ENCODE data around the gene AGAP1. TPM values are rescaled to one million over a fixed set of nuclear protein-coding genes. Genes with fewer than 3 reads are reported as not detected.

The AGAP1 gene
- total RNA-seq, 1 experiment from 2014 or later: 25.8 TPM

- Histone ChIP-seq H3K4me1 (ENCODE audit: insufficient read depth, low read length) (peaks cover 22% of the 10 kb centered on the region; the same call in 1 of the 2 replicates), H3K56ac (ENCODE audit: insufficient read length, low read depth, low read length) (no peak overlapping the region), H3K14ac (ENCODE audit: insufficient read depth, low read length) (no peak overlapping the region), H4K91ac (ENCODE audit: insufficient read length, low read depth, low read length) (no peak overlapping the region), H3K79me2 (ENCODE audit: insufficient read depth, low read length) (no peaks in the 10 kb centered on the region), H3K79me1 (ENCODE audit: insufficient read depth, low read depth, low read length, poor library complexity, severe bottlenecking) (no peaks in the 10 kb centered on the region), H2BK20ac (ENCODE audit: low read depth, low read length, poor library complexity, severe bottlenecking) (no peak overlapping the region), H3K23me2 (ENCODE audit: insufficient read length, low read depth, low read length, poor library complexity, severe bottlenecking) (no peaks in the 10 kb centered on the region), H2BK12ac (ENCODE audit: insufficient read length, low read depth, low read length) (no peak overlapping the region), H2BK5ac (ENCODE audit: insufficient read length, low read length) (no peak overlapping the region), H4K8ac (replicated peaks; ENCODE audit: insufficient read length, low read depth, low read length) (no peak overlapping the region), H3K23ac (ENCODE audit: insufficient read length, low read depth, low read length) (no peak overlapping the region), H3K18ac (ENCODE audit: insufficient read length, low read depth, low read length) (no peak overlapping the region), H3K27ac (ENCODE audit: insufficient read length, low read depth, low read length) (no peak overlapping the region), H2AK5ac (ENCODE audit: insufficient read length, low read length) (no peak overlapping the region), H2AFZ (ENCODE audit: low read length) (no peak overlapping the region), H2BK15ac (ENCODE audit: low read depth, low read length) (no peak overlapping the region), H3K9me3 (ENCODE audit: control insufficient read depth, low read depth, low read length) (no peaks in the 10 kb centered on the region), H3T11ph (ENCODE audit: low read length) (no peak overlapping the region), H2BK120ac (ENCODE audit: low read depth, low read length, poor library complexity, severe bottlenecking) (no peak overlapping the region), H4K20me1 (ENCODE audit: control insufficient read depth, insufficient read depth, insufficient read length) (no peaks in the 10 kb centered on the region), H4K5ac (ENCODE audit: insufficient read length, low read depth, low read length) (no peak overlapping the region), H3K4me2 (ENCODE audit: insufficient read depth, insufficient read length, low read length) (peak overlapping the region; percentile 5), H3K27me3 (ENCODE audit: insufficient read depth, low read length) (no peaks in the 10 kb centered on the region), H3K4ac (ENCODE audit: low read depth, low read length) (no peak overlapping the region), H3K9ac (ENCODE audit: extremely low read depth, insufficient read length, low read length) (no peak overlapping the region)
- peak overlapping the region; percentile 3 to 28 (median 16); a peak in 4 of 7 replicates for H3K27ac Mint-ChIP-seq
- H3K27me3 Mint-ChIP-seq (ENCODE audit: low read depth): peaks cover 7% of the 10 kb centered on the region
- H3K36me3 Mint-ChIP-seq (ENCODE audit: insufficient read depth in 1 of 3, low read depth in 3 of 3): peaks cover 2 to 10% (median 5%) of the 10 kb centered on the region in 3 experiments; a peak in 3 of 7 replicates
- peak; percentile 69 for DNase-seq
- WGBS (ENCODE audit: extremely low coverage, insufficient read length, low lambda C conversion rate): no CpG with 5 or more reads among the region's 25 CpGs
- H3K9me3 Mint-ChIP-seq: no peaks in the 10 kb centered on the region
- TF ChIP-seq, protein P1, sequence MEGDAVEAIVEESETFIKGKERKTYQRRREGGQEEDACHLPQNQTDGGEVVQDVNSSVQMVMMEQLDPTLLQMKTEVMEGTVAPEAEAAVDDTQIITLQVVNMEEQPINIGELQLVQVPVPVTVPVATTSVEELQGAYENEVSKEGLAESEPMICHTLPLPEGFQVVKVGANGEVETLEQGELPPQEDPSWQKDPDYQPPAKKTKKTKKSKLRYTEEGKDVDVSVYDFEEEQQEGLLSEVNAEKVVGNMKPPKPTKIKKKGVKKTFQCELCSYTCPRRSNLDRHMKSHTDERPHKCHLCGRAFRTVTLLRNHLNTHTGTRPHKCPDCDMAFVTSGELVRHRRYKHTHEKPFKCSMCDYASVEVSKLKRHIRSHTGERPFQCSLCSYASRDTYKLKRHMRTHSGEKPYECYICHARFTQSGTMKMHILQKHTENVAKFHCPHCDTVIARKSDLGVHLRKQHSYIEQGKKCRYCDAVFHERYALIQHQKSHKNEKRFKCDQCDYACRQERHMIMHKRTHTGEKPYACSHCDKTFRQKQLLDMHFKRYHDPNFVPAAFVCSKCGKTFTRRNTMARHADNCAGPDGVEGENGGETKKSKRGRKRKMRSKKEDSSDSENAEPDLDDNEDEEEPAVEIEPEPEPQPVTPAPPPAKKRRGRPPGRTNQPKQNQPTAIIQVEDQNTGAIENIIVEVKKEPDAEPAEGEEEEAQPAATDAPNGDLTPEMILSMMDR (conservative IDR thresholded peaks at IDR 0.05): no peak
- H3K4me3 Mint-ChIP-seq: peak overlapping the region; percentile 38 to 54; a peak in 4 of 5 replicates
- H3K4me1 Mint-ChIP-seq: peaks cover 56 to 58% of the 10 kb centered on the region in 2 experiments
Observed at GRCh38 chr2:236014408-236015131, 520.7 kb downstream of the AGAP1 start.

Measured in H9 (cell line).